SK-N-MC (cell line): Measurements from ENCODE around the gene ADRB1.

Experiments used
- EZH2 ChIP-seq: fragments of 200-600 bp; sonication (generic); IDR thresholded peaks from one replicate; pipeline ENCODE4 v1.6.1; 2017; ENCODE audit warnings: antibody characterized with exemption
- FOXP2 ChIP-seq: optimal IDR thresholded peaks from 2 replicates; pipeline ENCODE3; 2011; ENCODE audit warnings: mild to moderate bottlenecking, moderate library complexity; ENCODE audit not compliant: insufficient read depth; ENCODE audit errors: extremely low read length, control extremely low read depth
- POLR2AphosphoS5 ChIP-seq: IDR thresholded peaks from 2 replicates; pipeline ENCODE4 v1.6.1; 2012; ENCODE audit warnings: mild to moderate bottlenecking, low read depth, low read length, borderline replicate concordance

DNA sequence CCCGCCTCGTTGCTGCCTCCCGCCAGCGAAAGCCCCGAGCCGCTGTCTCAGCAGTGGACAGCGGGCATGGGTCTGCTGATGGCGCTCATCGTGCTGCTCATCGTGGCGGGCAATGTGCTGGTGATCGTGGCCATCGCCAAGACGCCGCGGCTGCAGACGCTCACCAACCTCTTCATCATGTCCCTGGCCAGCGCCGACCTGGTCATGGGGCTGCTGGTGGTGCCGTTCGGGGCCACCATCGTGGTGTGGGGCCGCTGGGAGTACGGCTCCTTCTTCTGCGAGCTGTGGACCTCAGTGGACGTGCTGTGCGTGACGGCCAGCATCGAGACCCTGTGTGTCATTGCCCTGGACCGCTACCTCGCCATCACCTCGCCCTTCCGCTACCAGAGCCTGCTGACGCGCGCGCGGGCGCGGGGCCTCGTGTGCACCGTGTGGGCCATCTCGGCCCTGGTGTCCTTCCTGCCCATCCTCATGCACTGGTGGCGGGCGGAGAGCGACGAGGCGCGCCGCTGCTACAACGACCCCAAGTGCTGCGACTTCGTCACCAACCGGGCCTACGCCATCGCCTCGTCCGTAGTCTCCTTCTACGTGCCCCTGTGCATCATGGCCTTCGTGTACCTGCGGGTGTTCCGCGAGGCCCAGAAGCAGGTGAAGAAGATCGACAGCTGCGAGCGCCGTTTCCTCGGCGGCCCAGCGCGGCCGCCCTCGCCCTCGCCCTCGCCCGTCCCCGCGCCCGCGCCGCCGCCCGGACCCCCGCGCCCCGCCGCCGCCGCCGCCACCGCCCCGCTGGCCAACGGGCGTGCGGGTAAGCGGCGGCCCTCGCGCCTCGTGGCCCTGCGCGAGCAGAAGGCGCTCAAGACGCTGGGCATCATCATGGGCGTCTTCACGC, 825 bp downstream of the ADRB1 start:
- TF ChIP-seq POLR2AphosphoS5 (no peak), EZH2 (no peak), FOXP2 (peak; percentile 28)
